VCaP (cell line): ENCODE results near the gene DHRSX.

ENCODE experiments used
- H3K27ac ChIP-seq: fragments of 450-650 bp; 2 replicates; pipeline ENCODE4 v1.5.1; 2017
- CTCF ChIP-seq: fragments of 450-650 bp; conservative IDR thresholded peaks from 2 replicates; pipeline ENCODE4 v1.5.1; 2017; ENCODE audit warnings: mild to moderate bottlenecking, moderate library complexity

Gene DHRSX

GRCh38 chrX:2177541-2177940 is 323.2 kb downstream of the DHRSX start:
- no peak for TF ChIP-seq CTCF
- H3K27ac ChIP-seq: no peak overlapping the region

GRCh38 chrX:2176733-2177132 is 324.0 kb downstream of the DHRSX start:
- TF ChIP-seq CTCF: no peak
- H3K27ac ChIP-seq: no peak overlapping the region

- TF ChIP-seq CTCF: no peak
- no peak overlapping the region for H3K27ac ChIP-seq
Observed at GRCh38 chrX:2176274-2176673, 324.5 kb downstream of the DHRSX start.

- H3K27ac ChIP-seq: no peak overlapping the region
- TF ChIP-seq CTCF: no peak
Observed at GRCh38 chrX:2172359-2172758, 328.4 kb downstream of the DHRSX start.
